Natural killer cell (primary cell): ENCODE data around the gene ULBP1. TPM values are rescaled to one million over a fixed set of nuclear protein-coding genes. Genes with fewer than 3 reads are reported as not detected.
"Not testable (repeated sequence)": the region's sequence is repeated elsewhere in the genome, so short reads cannot be mapped to it uniquely, and the experiment has no call there.

Experiments used
- ATAC-seq, 3 donors: fragments of 150-1000 bp in 2 of 3; fragments of 200-7000 bp in 1 of 3; cut with Tn5 transposase; 1 replicate in 1 of 3; 2 replicates in 2 of 3; pipeline ENCODE4 v1.10.0; 2021; ENCODE audit warnings: mild to moderate bottlenecking in 2 of 3, moderate library complexity in 2 of 3
- DNase-seq, 2 donors: peaks; one replicate each; pipeline versions ENCODE4 v3.0.0 to v3.0.0-alpha.2; 2013 to 2021; ENCODE audit warnings: mixed read lengths in 1 of 2
- H3K27ac ChIP-seq: one replicate; pipeline ENCODE4 v1.5.1; 2013; ENCODE audit warnings: mild to moderate bottlenecking, low read length
- H3K27me3 ChIP-seq: one replicate; pipeline ENCODE4 v1.6.1; 2013; ENCODE audit warnings: low read length; ENCODE audit not compliant: control insufficient read depth, insufficient read depth
- H3K36me3 ChIP-seq: one replicate; pipeline ENCODE4 v1.6.1; 2013; ENCODE audit warnings: low read length; ENCODE audit not compliant: control insufficient read depth, insufficient read depth
- H3K4me1 ChIP-seq: one replicate; pipeline ENCODE4 v1.6.1; 2013; ENCODE audit warnings: low read length; ENCODE audit not compliant: control insufficient read depth, insufficient read depth
- H3K4me3 ChIP-seq: one replicate; pipeline ENCODE4 v1.5.1; 2013; ENCODE audit warnings: low read length
- H3K9me3 ChIP-seq: one replicate; pipeline ENCODE4 v1.6.1; 2013; ENCODE audit warnings: low read length; ENCODE audit not compliant: control insufficient read depth, insufficient read depth
- H3K27ac Mint-ChIP-seq, 2 donors: one replicate each; pipeline ENCODE4 v1.8.0; 2022; ENCODE audit warnings: mild to moderate bottlenecking in 2 of 2, mixed read lengths in 2 of 2, moderate library complexity in 1 of 2
- H3K27me3 Mint-ChIP-seq, 2 donors: one replicate each; pipeline ENCODE4 v1.8.0; 2022; ENCODE audit warnings: low read depth in 2 of 2, mixed read lengths in 2 of 2
- H3K36me3 Mint-ChIP-seq: one replicate; pipeline ENCODE4 v1.8.0; 2022; ENCODE audit warnings: mixed read lengths
- H3K4me1 Mint-ChIP-seq, 2 donors: one replicate each; pipeline ENCODE4 v1.8.0; 2022; ENCODE audit warnings: mixed read lengths in 2 of 2
- H3K4me3 Mint-ChIP-seq: one replicate; pipeline ENCODE4 v1.8.0; 2022; ENCODE audit warnings: mild to moderate bottlenecking, moderate library complexity, mixed read lengths
- H3K9me3 Mint-ChIP-seq, 2 donors: one replicate each; pipeline ENCODE4 v1.8.0; 2022; ENCODE audit warnings: mixed read lengths in 2 of 2
- WGBS: methylation state at CpG from one replicate; pipeline ENCODE4 v1.1.7; 2013; ENCODE audit warnings: missing lambda C conversion rate; ENCODE audit not compliant: insufficient coverage; 5-methylcytosine and 5-hydroxymethylcytosine counted together
- intact Hi-C: fragments of 100-400 bp; cut with micrococcal nuclease; formaldehyde crosslinking; loops from one replicate; pipeline ENCODE4 v1.14.2; 2022
- total RNA-seq, 4 donors: library from RNA; stranded (reverse); fragments of 120-200 nt in 1 of 4; gene quantifications; one replicate each; pipeline versions ENCODE4 v1.2.3 to v1.2.4, GENCODE V29; 2013 to 2022
- TF ChIP-seq, protein P1 (sequence below): fragments of 200-600 bp; IDR thresholded peaks from one replicate; pipeline ENCODE4 v1.8.0; 2022; ENCODE audit warnings: antibody characterized with exemption

Gene ULBP1
- total RNA-seq, 3 donors from 2014 or later (not counting 1 experiment from before 2014, with no cell fraction given): 0.18 to 0.23 TPM; not detected in 1

DNA sequence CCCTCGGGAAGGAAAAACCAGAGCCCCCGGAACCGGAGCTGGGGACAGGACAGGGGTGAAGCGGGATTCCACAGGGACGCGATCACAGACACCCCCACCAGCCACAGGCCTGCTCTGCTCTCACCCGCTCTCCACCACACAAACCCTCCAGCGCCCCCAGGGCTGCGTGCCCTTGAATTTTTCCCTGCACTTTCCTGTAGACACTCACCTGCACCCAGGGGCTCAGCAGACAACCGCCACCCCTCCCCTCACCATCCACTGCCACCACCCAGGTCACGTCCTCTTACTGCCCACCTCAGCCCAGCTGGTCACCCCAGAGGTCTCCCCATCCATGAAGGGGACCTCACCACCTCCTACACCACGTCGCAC lies 21.3 kb upstream of the ULBP1 start:
- H3K27me3 Mint-ChIP-seq: peaks cover 29 to 33% of the 10 kb centered on the region in 2 donors

GRCh38 chr6:149943321-149943720 lies 20.4 kb upstream of the ULBP1 start:
- H3K9me3 Mint-ChIP-seq, intact Hi-C loops, H3K9me3 ChIP-seq, DNase-seq, H3K4me3 ChIP-seq, H3K36me3 Mint-ChIP-seq, H3K27ac ChIP-seq, H3K36me3 ChIP-seq, ATAC-seq: not testable (repeated sequence)
- peak overlapping the region; percentile 98 for H3K4me3 Mint-ChIP-seq
- Histone ChIP-seq H3K4me1 (peaks cover 31% of the 10 kb centered on the region), H3K27me3 (peaks cover 30% of the 10 kb centered on the region)
- peaks cover 24 to 29% of the 10 kb centered on the region in 2 donors for H3K27me3 Mint-ChIP-seq
- 77% methylated on average over 4 of the region's 5 CpGs for WGBS
- peaks cover 13 to 27% of the 10 kb centered on the region in 2 donors for H3K4me1 Mint-ChIP-seq
- H3K27ac Mint-ChIP-seq: peak overlapping the region in 1 of 2 donors; percentile 89

More for the DNA sequence above, 21.3 kb upstream of the ULBP1 start:
- Mint-ChIP-seq H3K9me3 (no peaks in the 10 kb centered on the region), H3K4me3 (peak overlapping the region; percentile 98), H3K27ac (peak overlapping the region; percentile 59 to 89), H3K4me1 (peaks cover 13 to 31% of the 10 kb centered on the region in 2 donors), H3K36me3 (no peaks in the 10 kb centered on the region)
- H3K4me1 ChIP-seq: peaks cover 38% of the 10 kb centered on the region
- intact Hi-C loops: no loop called here
- peak in 1 of 2 donors; percentile 39 for DNase-seq
- H3K27me3 ChIP-seq: peaks cover 36% of the 10 kb centered on the region
- 23% methylated on average over 11 of the region's 13 CpGs for WGBS
- no peak for ATAC-seq
- H3K4me3 ChIP-seq: peak overlapping the region; percentile 61
- TF ChIP-seq, protein P1, sequence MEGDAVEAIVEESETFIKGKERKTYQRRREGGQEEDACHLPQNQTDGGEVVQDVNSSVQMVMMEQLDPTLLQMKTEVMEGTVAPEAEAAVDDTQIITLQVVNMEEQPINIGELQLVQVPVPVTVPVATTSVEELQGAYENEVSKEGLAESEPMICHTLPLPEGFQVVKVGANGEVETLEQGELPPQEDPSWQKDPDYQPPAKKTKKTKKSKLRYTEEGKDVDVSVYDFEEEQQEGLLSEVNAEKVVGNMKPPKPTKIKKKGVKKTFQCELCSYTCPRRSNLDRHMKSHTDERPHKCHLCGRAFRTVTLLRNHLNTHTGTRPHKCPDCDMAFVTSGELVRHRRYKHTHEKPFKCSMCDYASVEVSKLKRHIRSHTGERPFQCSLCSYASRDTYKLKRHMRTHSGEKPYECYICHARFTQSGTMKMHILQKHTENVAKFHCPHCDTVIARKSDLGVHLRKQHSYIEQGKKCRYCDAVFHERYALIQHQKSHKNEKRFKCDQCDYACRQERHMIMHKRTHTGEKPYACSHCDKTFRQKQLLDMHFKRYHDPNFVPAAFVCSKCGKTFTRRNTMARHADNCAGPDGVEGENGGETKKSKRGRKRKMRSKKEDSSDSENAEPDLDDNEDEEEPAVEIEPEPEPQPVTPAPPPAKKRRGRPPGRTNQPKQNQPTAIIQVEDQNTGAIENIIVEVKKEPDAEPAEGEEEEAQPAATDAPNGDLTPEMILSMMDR: no peak
- H3K36me3 ChIP-seq: no peaks in the 10 kb centered on the region
- H3K27ac ChIP-seq: no peak overlapping the region
- H3K9me3 ChIP-seq: no peaks in the 10 kb centered on the region

- H3K4me3 Mint-ChIP-seq, ATAC-seq, H3K27ac ChIP-seq, intact Hi-C loops, H3K36me3 Mint-ChIP-seq, H3K36me3 ChIP-seq, DNase-seq, H3K4me3 ChIP-seq, H3K9me3 Mint-ChIP-seq, H3K9me3 ChIP-seq, H3K27ac Mint-ChIP-seq: not testable (repeated sequence)
- Mint-ChIP-seq H3K27me3 (peaks cover 17 to 20% of the 10 kb centered on the region in 2 donors), H3K4me1 (peaks cover 5 to 15% of the 10 kb centered on the region in 2 donors)
- 66% methylated on average over 3 of the region's 6 CpGs for WGBS
- peaks cover 21% of the 10 kb centered on the region for H3K4me1 ChIP-seq
- peaks cover 13% of the 10 kb centered on the region for H3K27me3 ChIP-seq
These were observed 18.5 kb upstream of the ULBP1 start for GRCh38 chr6:149945276-149945675.

DNA sequence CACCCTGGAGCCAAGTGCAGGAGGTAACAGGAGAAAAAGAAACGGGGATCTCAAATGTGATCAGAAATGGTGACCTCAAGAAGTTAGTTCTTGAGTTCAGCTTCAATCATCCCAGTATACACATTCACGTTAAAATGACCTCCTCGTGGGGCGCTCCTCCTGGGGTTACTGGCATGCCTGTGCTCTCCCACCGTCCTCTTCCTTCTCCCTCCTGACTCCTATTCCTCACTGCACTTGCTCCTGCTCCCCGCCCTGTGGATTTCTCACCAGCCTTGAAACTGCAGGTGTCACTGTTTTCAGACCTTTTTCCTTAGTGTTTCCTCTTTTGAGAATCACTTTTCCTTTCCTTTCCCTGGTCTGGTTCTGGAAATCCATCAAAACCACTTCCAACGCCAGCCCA lies 17.1 kb upstream of the ULBP1 start:
- H3K4me1 ChIP-seq, H3K36me3 Mint-ChIP-seq, H3K27me3 ChIP-seq, intact Hi-C loops, H3K4me3 ChIP-seq, H3K4me3 Mint-ChIP-seq, H3K36me3 ChIP-seq, H3K9me3 ChIP-seq, H3K9me3 Mint-ChIP-seq, ATAC-seq, H3K27ac Mint-ChIP-seq, H3K27ac ChIP-seq, DNase-seq: not testable (repeated sequence)
- 69% methylated on average over 7 of the region's 7 CpGs for WGBS
- H3K27me3 Mint-ChIP-seq: peaks cover 20 to 25% of the 10 kb centered on the region in 2 donors
- H3K4me1 Mint-ChIP-seq: peaks cover 3 to 12% of the 10 kb centered on the region in 2 donors

GRCh38 chr6:149947533-149947932 lies 16.2 kb upstream of the ULBP1 start:
- H3K27ac ChIP-seq, ATAC-seq, H3K36me3 Mint-ChIP-seq, DNase-seq, H3K4me1 Mint-ChIP-seq, H3K27ac Mint-ChIP-seq, H3K4me3 ChIP-seq, H3K36me3 ChIP-seq, H3K27me3 ChIP-seq, H3K4me3 Mint-ChIP-seq, intact Hi-C loops, H3K4me1 ChIP-seq, H3K9me3 Mint-ChIP-seq, H3K9me3 ChIP-seq: not testable (repeated sequence)
- no CpG with 5 or more reads among the region's 1 CpG for WGBS
- peaks cover 29 to 33% of the 10 kb centered on the region in 2 donors for H3K27me3 Mint-ChIP-seq
